WI38 (cell line): ENCODE data around the gene RAB11FIP3.

Source experiments
- H3K4me3 ChIP-seq: 2 replicates; pipeline ENCODE4 v1.5.1; 2011; ENCODE audit warnings: low read depth, mild to moderate bottlenecking, control low read depth, low read length
- CTCF ChIP-seq: IDR thresholded peaks from 2 replicates; pipeline ENCODE4 v1.5.1; 2012; ENCODE audit warnings: low read depth, mild to moderate bottlenecking, control low read depth, low read length

Gene RAB11FIP3

GRCh38 chr16:424033-424622 lies 1.3 kb upstream of the RAB11FIP3 start:
- no peak for TF ChIP-seq CTCF
- peak overlapping the region; percentile 81 for H3K4me3 ChIP-seq

GRCh38 chr16:424623-425081 lies 797 bp upstream of the RAB11FIP3 start:
- H3K4me3 ChIP-seq, result peak overlapping the region; percentile 81
- no peak for TF ChIP-seq CTCF

- H3K4me3 ChIP-seq, result peak overlapping the region; percentile 81
- no peak for TF ChIP-seq CTCF
These were observed 278 bp downstream of the RAB11FIP3 start for GRCh38 chr16:425740-426114.

GRCh38 chr16:426115-426905 lies 861 bp downstream of the RAB11FIP3 start:
- TF ChIP-seq CTCF, result no peak
- H3K4me3 ChIP-seq, result peak overlapping the region; percentile 81

GRCh38 chr16:426906-427249 lies 1.4 kb downstream of the RAB11FIP3 start:
- peak overlapping the region; percentile 81 for H3K4me3 ChIP-seq
- no peak for TF ChIP-seq CTCF

- TF ChIP-seq CTCF, result no peak
- H3K4me3 ChIP-seq, result peak overlapping the region; percentile 81
These were observed 1.8 kb downstream of the RAB11FIP3 start for GRCh38 chr16:427250-427649.

GRCh38 chr16:430904-431303 lies 5.5 kb downstream of the RAB11FIP3 start:
- no peak for TF ChIP-seq CTCF
- no peak overlapping the region for H3K4me3 ChIP-seq
